GM18867 (cell line): ENCODE measurements around the gene CSNK1A1.
"Not testable (repeated sequence)": the region's sequence is repeated elsewhere in the genome, so short reads cannot be mapped to it uniquely, and the experiment has no call there.

Source experiments
- ATAC-seq: cut with Tn5 transposase; IDR thresholded peaks from one replicate; pipeline ENCODE4 v1.9.1; 2021; ENCODE audit warnings: mild to moderate bottlenecking, moderate library complexity; ENCODE audit not compliant: unreplicated experiment

Gene CSNK1A1

GRCh38 chr5:149551227-149552037 is at the start of gene CSNK1A1:
TSS of gene CSNK1A1 (minus strand) at chr5:149551439. CDS start at chr5:149550964, 475 bp downstream.
- peak; percentile 89 for ATAC-seq

GRCh38 chr5:149600932-149601331 is 49.7 kb upstream of the CSNK1A1 start:
- no peak for ATAC-seq

- ATAC-seq = no peak
Observed at GRCh38 chr5:149599375-149599774, 48.1 kb upstream of the CSNK1A1 start.

GRCh38 chr5:149598966-149599365 is 47.7 kb upstream of the CSNK1A1 start:
- no peak for ATAC-seq

GRCh38 chr5:149598234-149598633 is 47.0 kb upstream of the CSNK1A1 start:
- not testable (repeated sequence) for ATAC-seq

- no peak for ATAC-seq
Observed at GRCh38 chr5:149597618-149598017, 46.4 kb upstream of the CSNK1A1 start.

- ATAC-seq = no peak
Observed at GRCh38 chr5:149596712-149597111, 45.5 kb upstream of the CSNK1A1 start.

GRCh38 chr5:149595105-149595504 is 43.9 kb upstream of the CSNK1A1 start:
- not testable (repeated sequence) for ATAC-seq

GRCh38 chr5:149594206-149594895 is 43.1 kb upstream of the CSNK1A1 start:
- no peak for ATAC-seq

- no peak for ATAC-seq
Observed at GRCh38 chr5:149593370-149593769, 42.1 kb upstream of the CSNK1A1 start.

- ATAC-seq = no peak
Observed at GRCh38 chr5:149588936-149589335, 37.7 kb upstream of the CSNK1A1 start.

- ATAC-seq = peak; percentile 37
Observed at GRCh38 chr5:149586708-149587318, 35.6 kb upstream of the CSNK1A1 start.

GRCh38 chr5:149585910-149586309 is 34.7 kb upstream of the CSNK1A1 start:
- no peak for ATAC-seq

GRCh38 chr5:149584121-149584520 is 32.9 kb upstream of the CSNK1A1 start:
- no peak for ATAC-seq

- no peak for ATAC-seq
Observed at GRCh38 chr5:149583394-149583793, 32.2 kb upstream of the CSNK1A1 start.

GRCh38 chr5:149581931-149582768 is 30.9 kb upstream of the CSNK1A1 start:
- no peak for ATAC-seq

- no peak for ATAC-seq
Observed at GRCh38 chr5:149581192-149581861, 30.1 kb upstream of the CSNK1A1 start, which contains the start of gene ARHGEF37. TSS of gene ARHGEF37 (plus strand) at chr5:149581498. CDS start at chr5:149597770, 16,272 bp downstream.

- no peak for ATAC-seq
Observed at GRCh38 chr5:149580808-149581191, 29.6 kb upstream of the CSNK1A1 start.

GRCh38 chr5:149578896-149579295 is 27.7 kb upstream of the CSNK1A1 start:
- no peak for ATAC-seq

- ATAC-seq = no peak
Observed at GRCh38 chr5:149576021-149576420, 24.8 kb upstream of the CSNK1A1 start.
